VCaP (cell line): ENCODE data around the gene FNDC4.
A peak's percentile ranks its signal among the peaks of the same experiment; 100 is the strongest.

Experiments
- H3K27ac ChIP-seq: fragments of 450-650 bp; 2 replicates; pipeline ENCODE4 v1.5.1; 2017
- TF ChIP-seq, protein P1 (sequence below): fragments of 450-650 bp; conservative IDR thresholded peaks from 2 replicates; pipeline ENCODE4 v1.5.1; 2017; ENCODE audit warnings: mild to moderate bottlenecking, moderate library complexity

FNDC4 gene

DNA sequence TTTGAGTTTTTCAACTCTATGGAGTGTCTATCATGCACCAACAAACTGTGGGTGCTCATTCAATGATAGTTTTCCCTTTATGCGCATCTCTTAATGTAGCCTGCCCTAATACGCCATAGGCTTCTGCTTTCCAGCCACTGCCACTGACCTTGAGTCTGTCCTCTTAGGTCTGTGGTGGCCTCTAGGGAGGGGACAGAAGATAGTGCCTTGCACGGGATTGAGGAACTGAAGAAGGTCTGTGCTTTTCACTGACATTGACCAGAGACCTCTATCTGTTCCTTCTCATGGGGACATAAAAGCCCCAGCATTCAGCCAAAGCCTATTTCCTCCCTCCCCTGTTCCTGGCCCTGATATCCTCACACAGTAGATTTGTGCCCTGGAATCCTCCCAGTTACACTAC lies 4.0 kb upstream of the FNDC4 start:
- H3K27ac ChIP-seq, result no peak overlapping the region
- TF ChIP-seq, protein P1, sequence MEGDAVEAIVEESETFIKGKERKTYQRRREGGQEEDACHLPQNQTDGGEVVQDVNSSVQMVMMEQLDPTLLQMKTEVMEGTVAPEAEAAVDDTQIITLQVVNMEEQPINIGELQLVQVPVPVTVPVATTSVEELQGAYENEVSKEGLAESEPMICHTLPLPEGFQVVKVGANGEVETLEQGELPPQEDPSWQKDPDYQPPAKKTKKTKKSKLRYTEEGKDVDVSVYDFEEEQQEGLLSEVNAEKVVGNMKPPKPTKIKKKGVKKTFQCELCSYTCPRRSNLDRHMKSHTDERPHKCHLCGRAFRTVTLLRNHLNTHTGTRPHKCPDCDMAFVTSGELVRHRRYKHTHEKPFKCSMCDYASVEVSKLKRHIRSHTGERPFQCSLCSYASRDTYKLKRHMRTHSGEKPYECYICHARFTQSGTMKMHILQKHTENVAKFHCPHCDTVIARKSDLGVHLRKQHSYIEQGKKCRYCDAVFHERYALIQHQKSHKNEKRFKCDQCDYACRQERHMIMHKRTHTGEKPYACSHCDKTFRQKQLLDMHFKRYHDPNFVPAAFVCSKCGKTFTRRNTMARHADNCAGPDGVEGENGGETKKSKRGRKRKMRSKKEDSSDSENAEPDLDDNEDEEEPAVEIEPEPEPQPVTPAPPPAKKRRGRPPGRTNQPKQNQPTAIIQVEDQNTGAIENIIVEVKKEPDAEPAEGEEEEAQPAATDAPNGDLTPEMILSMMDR, result no peak

- TF ChIP-seq, protein P1, result no peak
- H3K27ac ChIP-seq, result peak overlapping the region; percentile 54
These were observed 2.3 kb upstream of the FNDC4 start for GRCh38 chr2:27497288-27497627.

- H3K27ac ChIP-seq, result peak within 1 kb of the TSS; percentile 54
- TF ChIP-seq, protein P1, result no peak
These were observed 1.6 kb upstream of the FNDC4 start, which contains the start of gene GCKR for GRCh38 chr2:27496357-27497287. Gene GCKR (plus strand): TSS chr2:27496839. CDS start chr2:27496905, 66 bp downstream.

- TF ChIP-seq, protein P1, result no peak
- no peak overlapping the region; the same call in 1 of the 2 replicates for H3K27ac ChIP-seq
These were observed 898 bp upstream of the FNDC4 start for GRCh38 chr2:27495840-27496356.

- H3K27ac ChIP-seq, result peak overlapping the region; percentile 57; the same call in 1 of the 2 replicates
These were observed 586 bp downstream of the FNDC4 start for GRCh38 chr2:27494284-27494943.

GRCh38 chr2:27493948-27494283 lies 1.1 kb downstream of the FNDC4 start:
- H3K27ac ChIP-seq, result no peak overlapping the region
- TF ChIP-seq, protein P1, result no peak

More at GRCh38 chr2:27494284-27494943, 586 bp downstream of the FNDC4 start:
- TF ChIP-seq, protein P1, result no peak

DNA sequence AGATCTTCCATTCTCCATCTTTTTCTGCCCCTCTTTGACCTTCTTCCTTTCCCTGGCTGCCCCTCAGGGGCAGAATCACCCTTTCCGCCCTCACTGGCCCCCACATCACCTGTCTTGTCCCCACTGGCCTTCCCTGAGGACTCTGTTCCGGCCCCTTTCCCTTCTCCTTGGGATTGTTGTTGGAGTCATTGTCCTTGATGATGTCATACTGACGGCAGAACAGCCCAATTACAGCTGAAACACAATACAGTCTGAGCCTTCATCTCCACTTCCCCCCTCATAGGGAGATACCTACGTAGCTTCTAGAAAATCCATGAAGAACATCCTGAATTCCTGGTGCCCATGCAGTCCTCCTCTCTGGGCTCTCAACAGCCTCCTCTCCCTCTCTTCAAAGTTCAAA lies 2.4 kb downstream of the FNDC4 start:
- TF ChIP-seq, protein P1, result no peak

More for the DNA sequence above, 2.4 kb downstream of the FNDC4 start:
- H3K27ac ChIP-seq, result no peak overlapping the region
